Activated CD4-positive, alpha-beta T cell treated with anti-CD3 and anti-CD28 coated beads, Interleukin-10, Interleukin-2, amounts not matched to agents 100 ng/mL and 50 ng/mL, durations not matched to agents 16 hours and 8 hours (primary cell): ENCODE results near the gene TANGO2.
"Not testable (repeated sequence)": the region's sequence is repeated elsewhere in the genome, so short reads cannot be mapped to it uniquely, and the experiment has no call there.

ENCODE experiments used
- DNase-seq: peaks from one replicate; pipeline ENCODE4 v3.0.0-alpha.2; 2020

The TANGO2 gene

GRCh38 chr22:20066617-20067383 is 45.9 kb downstream of the TANGO2 start:
- DNase-seq, result no peak

GRCh38 chr22:20067384-20067682 is 46.4 kb downstream of the TANGO2 start:
- DNase-seq, result not testable (repeated sequence)

GRCh38 chr22:20068640-20069039 is 47.7 kb downstream of the TANGO2 start:
- DNase-seq, result no peak

- DNase-seq, result no peak
Observed at GRCh38 chr22:20069331-20070042, 48.6 kb downstream of the TANGO2 start.

- no peak for DNase-seq
Observed at GRCh38 chr22:20071524-20071972, 50.6 kb downstream of the TANGO2 start.

GRCh38 chr22:20076627-20077172 is 55.8 kb downstream of the TANGO2 start:
- no peak for DNase-seq

- DNase-seq, result peak; percentile 82
Observed at GRCh38 chr22:20079745-20080444, 59.0 kb downstream of the TANGO2 start, which contains the start of gene DGCR8. Gene DGCR8 (plus strand): TSS chr22:20080241. CDS start chr22:20085964, 5,723 bp downstream.

GRCh38 chr22:20080445-20080775 is 59.5 kb downstream of the TANGO2 start:
- peak; percentile 76 for DNase-seq

GRCh38 chr22:20080776-20081654 is 60.1 kb downstream of the TANGO2 start:
- peak; percentile 26 for DNase-seq

GRCh38 chr22:20083157-20083890 is 62.4 kb downstream of the TANGO2 start:
- no peak for DNase-seq

GRCh38 chr22:20083891-20084546 is 63.1 kb downstream of the TANGO2 start:
- no peak for DNase-seq

GRCh38 chr22:20084547-20085413 is 63.9 kb downstream of the TANGO2 start:
- DNase-seq, result peak; percentile 24

GRCh38 chr22:20085651-20086050 is 64.7 kb downstream of the TANGO2 start:
- DNase-seq, result no peak

- no peak for DNase-seq
Observed at GRCh38 chr22:20086101-20086599, 65.2 kb downstream of the TANGO2 start.

GRCh38 chr22:20086763-20087162 is 65.9 kb downstream of the TANGO2 start:
- DNase-seq, result no peak

GRCh38 chr22:20087319-20088262 is 66.7 kb downstream of the TANGO2 start:
- no peak for DNase-seq

GRCh38 chr22:20088263-20088648 is 67.3 kb downstream of the TANGO2 start:
- DNase-seq, result no peak

- no peak for DNase-seq
Observed at GRCh38 chr22:20089226-20089976, 68.5 kb downstream of the TANGO2 start.
